Kidney tubule cell (primary cell): Measurements from ENCODE around the gene EPC2.
"Not testable (repeated sequence)": the region's sequence is repeated elsewhere in the genome, so short reads cannot be mapped to it uniquely, and the experiment has no call there.

Experiments used
- DNase-seq: peaks from one replicate; pipeline ENCODE4 v3.0.0-alpha.2; 2018; ENCODE audit warnings: low spot score

EPC2 gene

GRCh38 chr2:148674063-148675020 is 29.8 kb downstream of the EPC2 start:
- peak; percentile 39 for DNase-seq

- no peak for DNase-seq
These were observed 31.2 kb downstream of the EPC2 start for GRCh38 chr2:148675708-148676107.

GRCh38 chr2:148678302-148679179 is 34.0 kb downstream of the EPC2 start:
- not testable (repeated sequence) for DNase-seq

- DNase-seq, result peak; percentile 33
These were observed 35.9 kb downstream of the EPC2 start for GRCh38 chr2:148680462-148680861.

- no peak for DNase-seq
These were observed 36.9 kb downstream of the EPC2 start for GRCh38 chr2:148681443-148681842.

- not testable (repeated sequence) for DNase-seq
These were observed 37.3 kb downstream of the EPC2 start for GRCh38 chr2:148681862-148682261.

GRCh38 chr2:148684507-148684906 is 40.0 kb downstream of the EPC2 start:
- no peak for DNase-seq

GRCh38 chr2:148687543-148687942 is 43.0 kb downstream of the EPC2 start:
- no peak for DNase-seq

- DNase-seq, result not testable (repeated sequence)
These were observed 43.5 kb downstream of the EPC2 start for GRCh38 chr2:148688011-148688410.

- DNase-seq, result no peak
These were observed 52.4 kb downstream of the EPC2 start for GRCh38 chr2:148696985-148697384.

- DNase-seq, result no peak
These were observed 55.3 kb downstream of the EPC2 start for GRCh38 chr2:148699830-148700229.

GRCh38 chr2:148701039-148701438 is 56.5 kb downstream of the EPC2 start:
- no peak for DNase-seq

- DNase-seq, result no peak
These were observed 57.3 kb downstream of the EPC2 start for GRCh38 chr2:148701877-148702276.

- no peak for DNase-seq
These were observed 57.9 kb downstream of the EPC2 start for GRCh38 chr2:148702475-148702874.

GRCh38 chr2:148704247-148704646 is 59.7 kb downstream of the EPC2 start:
- DNase-seq, result no peak

- no peak for DNase-seq
These were observed 71.9 kb downstream of the EPC2 start for GRCh38 chr2:148716378-148716920.

- no peak for DNase-seq
These were observed 73.5 kb downstream of the EPC2 start for GRCh38 chr2:148718039-148718438.

GRCh38 chr2:148719195-148719749 is 74.7 kb downstream of the EPC2 start:
- no peak for DNase-seq

GRCh38 chr2:148719941-148720436 is 75.4 kb downstream of the EPC2 start:
- no peak for DNase-seq

GRCh38 chr2:148720501-148721001 is 76.0 kb downstream of the EPC2 start:
- DNase-seq, result no peak

GRCh38 chr2:148721520-148721931 is 77.0 kb downstream of the EPC2 start:
- DNase-seq, result no peak
